Subcutaneous adipose tissue (tissue), 4 donors: Measurements from ENCODE around the gene SCN7A. TPM values are rescaled to one million over a fixed set of nuclear protein-coding genes. Genes with fewer than 3 reads are reported as not detected.

ENCODE experiments used
- CTCF ChIP-seq: fragments of 450-650 bp; IDR thresholded peaks from one replicate; pipeline ENCODE4 v1.5.1; 2016; ENCODE audit warnings: low read depth, mild to moderate bottlenecking, control low read depth, antibody characterized with exemption, moderate library complexity
- total RNA-seq, 4 donors: library from RNA; depleted of rRNA; stranded (reverse); fragments of >200 nt; gene quantifications; one replicate each; pipeline ENCODE4 v1.1.0, GENCODE V29; 2016

SCN7A gene
- total RNA-seq, 4 donors from 2014 or later, result 4.9 to 17.2 (median 7.9) TPM

GRCh38 chr2:166517533-166518061 is 23.5 kb upstream of the SCN7A start:
- no peak for TF ChIP-seq CTCF

- no peak for TF ChIP-seq CTCF
These were observed 22.8 kb upstream of the SCN7A start for GRCh38 chr2:166516712-166517303.

GRCh38 chr2:166513952-166514351 is 19.9 kb upstream of the SCN7A start:
- TF ChIP-seq CTCF, result no peak

- no peak for TF ChIP-seq CTCF
These were observed 5.2 kb upstream of the SCN7A start for GRCh38 chr2:166499281-166499680.

- TF ChIP-seq CTCF, result no peak
These were observed 2.6 kb downstream of the SCN7A start for GRCh38 chr2:166491461-166491860.

- TF ChIP-seq CTCF, result no peak
These were observed 6.9 kb downstream of the SCN7A start for GRCh38 chr2:166487171-166487570.

GRCh38 chr2:166485558-166486178 is 8.4 kb downstream of the SCN7A start:
- no peak for TF ChIP-seq CTCF
